NCI-H2227 treated with DMSO at 0.1 percent for 48 hours (cell line): ENCODE results near the gene YIPF3.
"Not testable (repeated sequence)": the region's sequence is repeated elsewhere in the genome, so short reads cannot be mapped to it uniquely, and the experiment has no call there.

Experiments
- DNase-seq: peaks from one replicate; lab custom pipeline; 2025; lab: John Stamatoyannopoulos, UW

Gene YIPF3

GRCh38 chr6:43493230-43493629 is 23.5 kb downstream of the YIPF3 start:
- no peak for DNase-seq

GRCh38 chr6:43492673-43493072 is 24.1 kb downstream of the YIPF3 start:
- no peak for DNase-seq

DNA sequence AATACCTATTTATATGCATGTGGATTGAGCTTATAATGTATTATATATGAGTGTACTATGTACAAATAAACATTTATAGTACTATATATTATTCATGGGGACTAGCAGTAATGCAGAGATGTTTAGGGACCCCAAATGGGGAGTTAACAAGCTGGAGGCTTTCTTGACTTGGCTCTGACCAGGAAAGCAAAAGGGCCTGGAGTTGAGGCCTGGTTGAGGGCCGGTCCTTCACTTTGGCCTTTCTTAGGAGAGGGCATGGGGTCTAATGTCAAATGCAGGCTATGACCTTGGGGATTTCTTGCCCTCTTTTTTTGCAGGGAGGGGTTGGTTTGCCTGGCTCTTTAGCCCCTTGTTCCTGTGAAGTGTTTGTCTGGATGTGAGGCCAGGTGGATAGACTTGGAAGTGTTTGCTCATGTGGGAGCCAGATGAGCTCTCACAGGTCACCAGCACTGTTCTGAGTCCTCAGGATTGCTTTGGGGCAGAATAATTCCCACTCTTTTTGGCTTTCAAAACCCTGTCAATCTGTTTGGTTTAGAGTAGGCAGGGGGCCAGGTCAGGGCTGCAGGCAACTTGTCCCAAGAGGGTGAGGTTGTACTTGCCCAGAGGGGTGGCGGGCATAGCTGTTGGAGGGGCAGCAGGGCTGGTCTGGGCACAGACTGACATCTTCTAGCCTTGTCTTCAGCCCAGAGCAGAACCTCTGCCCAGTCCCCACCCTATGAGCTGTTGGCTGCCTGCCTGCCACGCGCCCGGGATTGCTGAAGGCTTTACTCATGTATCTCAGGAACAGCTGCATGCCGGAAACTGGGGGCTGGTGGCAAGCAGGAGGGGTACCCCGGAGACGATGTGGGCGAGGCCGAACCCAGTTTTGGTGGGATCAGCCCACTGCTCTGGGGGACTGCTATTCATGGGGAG is 24.7 kb downstream of the YIPF3 start:
- no peak for DNase-seq

GRCh38 chr6:43490523-43490939 is 26.2 kb downstream of the YIPF3 start:
- DNase-seq = no peak

- no peak for DNase-seq
Observed at GRCh38 chr6:43489277-43490072, 27.3 kb downstream of the YIPF3 start.

DNA sequence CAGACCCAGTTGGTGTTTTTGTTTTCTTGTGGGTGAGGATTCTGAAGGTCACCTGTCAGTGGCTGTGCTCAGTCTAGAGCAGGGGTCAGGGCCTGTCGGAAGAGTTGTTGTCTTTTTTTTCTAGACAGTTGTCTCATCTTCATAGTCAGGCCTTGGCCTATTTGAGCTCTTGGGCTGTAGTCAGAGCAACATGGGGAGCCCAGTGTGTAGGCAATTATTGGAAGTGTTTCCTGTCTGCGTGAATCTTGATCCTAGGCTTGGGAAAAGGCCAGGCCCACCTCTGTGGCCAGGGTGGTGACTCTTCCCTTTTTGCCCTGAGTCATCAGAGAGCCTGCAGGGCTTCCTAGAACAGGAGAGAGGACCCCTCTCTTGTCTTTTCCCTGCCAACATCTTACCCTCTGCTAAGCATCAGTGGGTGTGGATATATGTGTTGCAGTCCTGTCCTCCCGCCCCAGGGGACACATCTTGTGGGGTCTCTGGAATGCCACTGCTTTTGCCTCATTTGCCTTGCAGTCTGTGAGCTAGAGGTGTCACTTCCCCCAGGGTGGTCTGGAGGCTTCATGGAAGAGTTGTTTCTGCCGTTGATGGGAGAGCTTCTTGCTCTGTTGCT is 28.0 kb downstream of the YIPF3 start:
- DNase-seq = no peak

DNA sequence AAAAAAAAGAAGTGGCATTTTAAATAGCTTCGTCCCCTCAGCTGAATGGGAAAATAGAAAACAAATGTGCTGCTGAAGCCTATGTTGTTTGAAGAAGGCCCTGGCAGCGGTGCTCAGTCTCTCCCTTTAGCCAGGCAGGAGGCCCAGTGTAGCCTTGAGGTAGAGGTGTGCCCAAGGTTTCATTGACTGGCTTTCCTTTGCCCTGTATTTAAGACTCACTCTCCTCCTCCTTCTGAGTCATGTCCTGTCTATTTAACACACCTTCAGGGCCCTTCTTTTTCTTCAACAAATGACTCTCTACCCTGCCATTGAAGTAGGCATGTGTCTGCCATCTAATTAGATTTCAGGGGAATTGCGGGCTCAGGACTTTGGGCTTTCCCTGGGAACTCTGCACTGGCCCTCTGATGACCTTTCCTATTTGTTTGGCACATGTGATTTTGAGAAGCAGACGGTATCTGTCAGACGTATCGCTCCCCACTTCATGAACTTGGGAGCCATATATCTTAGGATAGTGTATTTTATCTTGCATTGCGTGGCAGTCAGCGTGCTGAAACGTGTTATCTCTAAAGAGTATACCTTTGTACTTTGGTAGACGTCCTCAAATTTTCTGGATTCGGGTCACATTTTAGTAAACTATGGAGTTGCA is 35.0 kb downstream of the YIPF3 start:
- DNase-seq = no peak

- DNase-seq = no peak
Observed at GRCh38 chr6:43481075-43481474, 35.7 kb downstream of the YIPF3 start.

GRCh38 chr6:43478008-43478372 is 38.7 kb downstream of the YIPF3 start:
- no peak for DNase-seq

DNA sequence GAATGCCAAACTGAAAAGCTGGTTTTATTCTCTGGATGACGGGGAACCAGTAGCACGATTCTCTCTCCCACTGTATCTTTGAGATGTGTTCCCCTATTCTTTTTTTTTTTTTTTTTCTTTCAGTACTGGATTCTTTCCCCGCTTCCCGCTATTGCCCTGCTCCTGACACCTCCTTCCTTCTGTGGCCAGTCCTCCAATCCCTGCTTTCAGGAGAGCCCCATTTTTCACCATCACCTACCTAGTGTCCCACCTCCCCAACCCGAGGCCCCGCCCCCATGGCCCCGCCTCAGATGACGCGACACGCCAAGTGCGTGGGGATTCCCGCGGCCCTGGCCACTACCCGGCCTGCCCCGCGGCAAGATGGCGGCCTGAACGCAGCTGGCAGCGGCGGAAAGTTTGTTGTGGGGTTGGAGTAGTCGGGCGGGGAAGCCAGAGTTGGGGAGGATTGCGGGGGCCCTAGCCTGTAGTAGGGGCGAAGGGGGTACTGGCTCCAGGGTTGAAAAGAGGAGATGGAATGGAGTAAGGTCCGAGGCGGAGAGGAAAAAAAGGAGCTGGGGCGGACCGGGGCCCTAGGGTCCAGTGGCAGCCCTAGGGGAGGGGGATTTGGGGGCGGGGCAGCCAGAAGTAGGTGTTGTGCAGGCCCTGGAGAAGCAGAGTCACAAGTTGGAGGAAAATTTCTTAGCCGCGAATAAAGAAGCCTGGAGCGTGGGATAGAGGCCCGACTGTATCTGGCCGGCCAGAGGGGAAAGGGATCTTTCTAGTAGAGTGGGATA is 39.3 kb downstream of the YIPF3 start, which contains the start of gene TJAP1:
TSS of gene TJAP1 (plus strand) at position 336 of the 773 bp plus-strand sequence. CDS start 21,432 bp downstream, outside the sequence.
- DNase-seq = peak; percentile 81

- DNase-seq = no peak
Observed at GRCh38 chr6:43476746-43477145, 40.0 kb downstream of the YIPF3 start.

DNA sequence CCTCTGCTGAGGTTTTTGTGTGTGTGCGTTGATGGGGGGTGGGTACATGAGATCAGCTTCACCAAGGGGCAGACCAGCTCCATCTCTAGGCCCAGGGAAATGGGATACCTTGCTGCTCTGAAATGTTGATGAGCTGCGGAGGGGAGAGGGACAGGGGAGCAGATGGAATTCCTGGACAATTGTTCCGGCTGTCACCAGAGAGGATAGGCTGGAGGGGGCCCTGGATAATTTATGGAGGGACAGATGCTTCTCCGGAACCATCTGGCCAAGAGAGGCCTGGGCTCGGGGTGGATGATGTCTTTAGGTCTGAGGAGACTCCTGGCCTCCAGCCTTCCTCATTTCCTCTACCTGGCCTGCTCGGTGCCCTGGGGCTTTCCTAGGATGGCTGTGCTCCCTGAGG is 41.2 kb downstream of the YIPF3 start:
- no peak for DNase-seq

DNA sequence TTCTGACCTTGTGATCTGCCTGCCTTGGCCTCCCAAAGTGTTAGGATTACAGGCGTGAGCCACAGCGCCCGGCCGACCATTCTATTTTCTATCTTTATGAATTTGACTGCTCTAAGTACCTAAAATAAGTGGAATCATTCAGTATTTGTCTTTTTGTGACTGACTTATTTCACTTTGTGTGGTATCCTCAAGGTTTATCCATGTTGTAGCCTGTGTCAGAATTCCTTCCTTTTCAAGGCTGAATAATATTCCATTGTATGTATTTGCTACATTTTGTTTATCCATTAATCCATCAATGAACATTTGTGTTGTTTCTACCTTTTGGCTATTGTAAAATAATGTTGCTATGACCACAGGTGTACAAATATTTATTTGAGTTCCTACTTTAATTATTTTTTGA is 44.2 kb downstream of the YIPF3 start:
- DNase-seq = no peak

- no peak for DNase-seq
Observed at GRCh38 chr6:43471399-43471798, 45.3 kb downstream of the YIPF3 start.

- no peak for DNase-seq
Observed at GRCh38 chr6:43469947-43470346, 46.8 kb downstream of the YIPF3 start.

DNA sequence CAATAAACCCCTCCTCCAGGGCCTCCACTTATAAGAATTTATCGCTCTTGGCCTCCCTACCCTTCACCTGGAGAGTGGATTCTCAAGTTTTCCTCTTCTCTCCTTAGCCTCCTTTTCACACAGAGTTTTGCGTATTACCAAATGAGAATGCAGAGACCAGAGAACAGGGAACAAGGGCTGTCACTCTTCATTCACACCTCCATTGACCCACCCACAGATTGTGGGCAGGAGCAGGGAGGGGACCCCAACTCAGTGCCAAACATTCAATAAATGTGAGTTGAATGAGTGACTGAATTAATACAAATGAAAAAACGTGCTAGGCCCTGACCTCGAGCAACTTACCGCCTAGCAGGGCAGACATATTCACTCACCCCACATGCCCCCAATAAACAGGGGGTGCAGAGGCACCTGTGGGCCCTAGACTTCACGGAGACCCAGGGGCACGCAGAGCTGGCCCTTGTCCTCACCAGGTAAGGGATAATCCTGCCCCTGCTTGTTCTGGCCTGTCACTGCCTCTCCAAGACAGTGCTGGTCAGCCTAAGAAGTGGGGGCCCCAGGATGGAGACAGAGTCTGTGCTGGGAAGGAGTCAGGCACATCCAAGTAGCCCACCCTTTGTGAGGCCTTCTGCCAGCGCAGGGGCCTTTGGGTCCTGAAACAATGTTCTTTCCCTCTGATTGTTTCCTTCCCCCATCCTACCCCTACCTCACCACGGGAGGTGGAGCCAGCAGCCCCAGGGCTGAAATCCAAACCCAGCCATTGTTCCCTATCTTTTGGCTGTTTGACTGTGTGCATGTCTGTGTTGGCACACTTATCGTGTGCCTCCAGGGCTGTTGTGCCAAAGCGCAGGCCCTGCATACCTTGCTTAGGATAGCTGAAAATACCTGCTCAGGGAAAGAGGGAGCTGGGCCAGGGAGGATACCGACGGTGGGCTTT is 47.7 kb downstream of the YIPF3 start:
- no peak for DNase-seq

GRCh38 chr6:43468240-43468639 is 48.5 kb downstream of the YIPF3 start:
- DNase-seq = no peak

GRCh38 chr6:43467752-43468151 is 49.0 kb downstream of the YIPF3 start:
- no peak for DNase-seq

DNA sequence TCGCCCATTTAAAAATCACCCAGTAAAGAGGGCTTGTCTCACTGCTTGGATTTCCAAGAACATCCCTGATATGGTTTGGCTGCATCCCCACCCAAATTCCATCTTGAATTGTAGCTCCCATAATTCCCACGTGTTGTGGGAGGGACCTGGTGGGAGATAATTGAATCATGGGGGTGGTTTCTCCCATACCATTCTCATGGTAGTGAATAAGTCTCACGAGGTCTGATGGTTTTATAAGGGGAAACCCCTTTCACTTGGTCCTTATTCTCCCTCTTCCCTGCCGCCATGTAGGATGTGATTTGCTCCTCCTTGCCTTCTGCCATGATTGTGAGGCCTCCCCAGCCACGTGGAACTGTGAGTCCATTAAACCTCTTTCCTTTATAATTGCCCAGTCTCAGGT is 49.5 kb downstream of the YIPF3 start:
- DNase-seq = not testable (repeated sequence)

GRCh38 chr6:43465948-43466347 is 50.8 kb downstream of the YIPF3 start:
- no peak for DNase-seq
